Measurements from ENCODE around the gene TMEM266.

Gene TMEM266

DNA sequence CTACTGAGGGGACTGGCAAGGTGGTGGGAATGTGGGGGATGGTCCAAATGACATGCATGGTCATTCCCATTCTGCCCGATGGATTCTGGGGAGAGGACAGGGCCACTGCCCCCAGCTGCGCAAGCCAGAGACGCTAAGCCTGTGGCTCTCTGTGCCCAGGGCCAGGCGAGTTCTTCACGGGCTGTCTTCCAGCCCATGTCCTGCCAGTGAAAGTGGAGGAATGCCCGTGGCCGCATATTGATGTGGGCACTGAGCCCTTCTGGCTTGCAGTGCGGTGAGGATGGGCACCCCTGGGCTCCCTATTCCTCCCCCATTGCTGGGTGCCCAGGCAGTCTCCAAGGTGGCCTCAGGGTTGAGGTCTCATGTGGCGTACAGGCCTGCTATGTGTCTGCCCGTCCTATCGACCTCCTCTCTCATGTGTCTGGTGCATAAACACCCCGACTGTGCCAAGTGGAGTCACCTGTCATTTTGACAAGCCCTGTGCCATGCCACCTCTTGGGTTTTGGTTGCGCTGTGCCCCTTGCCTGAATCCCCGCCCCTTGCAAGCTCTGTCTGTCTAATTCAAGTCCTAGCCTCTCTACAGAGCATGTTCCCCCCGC lies 116.8 kb downstream of the TMEM266 start:
- TF ChIP-seq CTCF (IDR thresholded peaks at IDR 0.05; ENCODE audit: low read depth, low read length), result no peak
- DNase-seq (ENCODE audit: low read depth in 2 of 2), result no peak
- H3K4me3 ChIP-seq (replicated peaks in 1 of 2; ENCODE audit: low read depth in 2 of 2, low read length in 2 of 2), result no peak overlapping the region

DNA sequence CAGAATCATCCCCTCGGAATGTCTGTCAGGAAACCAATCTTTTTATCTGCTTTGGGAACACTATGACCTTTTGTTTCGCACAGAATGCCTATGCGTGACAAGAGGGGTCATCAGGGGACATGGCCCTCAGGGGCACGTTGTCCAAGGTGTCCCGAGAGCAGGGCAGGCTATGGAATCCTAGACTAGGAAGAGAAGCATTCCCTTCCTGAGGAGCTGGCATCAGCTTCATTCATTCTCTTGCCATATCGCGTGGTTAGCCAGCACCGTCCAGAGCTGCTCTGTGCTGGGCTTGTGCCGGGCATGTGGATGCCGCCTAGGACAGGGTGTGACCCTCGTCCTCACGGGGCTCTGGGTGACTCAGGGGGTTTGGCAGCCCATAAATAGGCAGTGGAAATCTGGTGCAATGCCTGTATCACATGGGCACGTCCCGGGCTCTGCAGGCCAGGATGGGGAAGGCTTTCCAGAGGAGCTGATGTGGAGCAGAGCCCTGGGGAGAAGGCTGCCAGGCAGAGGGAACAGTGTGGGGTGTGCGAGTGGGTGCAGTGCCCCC lies 117.8 kb downstream of the TMEM266 start:
- DNase-seq (ENCODE audit: low read depth in 2 of 2), result peak; percentile 58 to 66
- H3K4me3 ChIP-seq (replicated peaks in 1 of 2; ENCODE audit: low read depth in 2 of 2, low read length in 2 of 2), result no peak overlapping the region
- TF ChIP-seq CTCF (IDR thresholded peaks at IDR 0.05; ENCODE audit: low read depth, low read length), result no peak

DNA sequence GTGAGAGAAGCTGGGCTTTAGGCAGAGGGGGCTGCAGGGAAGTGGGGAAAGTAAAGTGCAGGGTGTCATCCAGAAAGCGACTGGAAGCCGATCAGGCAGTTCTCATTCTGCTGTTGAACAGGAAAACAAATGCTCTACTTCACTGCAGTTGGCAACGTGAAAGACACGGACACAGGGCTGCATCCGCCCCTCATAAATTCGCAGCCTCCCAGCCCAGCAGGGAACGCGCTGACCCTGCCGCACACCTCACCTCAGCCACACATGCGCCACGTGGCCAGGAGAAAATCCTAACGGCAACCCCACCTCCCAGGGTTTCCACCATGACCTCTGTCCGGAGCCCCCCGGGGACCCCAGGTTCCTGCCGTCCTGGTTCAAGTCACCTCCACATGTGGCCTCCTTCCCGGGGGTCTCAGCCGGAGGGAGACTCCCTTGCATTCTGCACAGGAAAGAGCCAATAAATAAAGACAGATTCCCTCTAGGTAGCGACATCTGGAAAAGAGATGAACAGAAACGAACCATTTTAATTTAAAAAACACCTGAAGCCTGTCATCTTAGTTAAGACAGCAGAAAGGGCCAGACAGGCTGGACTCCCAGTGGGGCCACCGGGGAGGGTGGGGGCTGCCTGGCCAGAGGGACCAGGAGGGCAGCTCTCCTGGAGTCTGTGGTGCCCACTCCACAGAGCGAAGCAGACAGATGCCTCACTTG lies 118.7 kb downstream of the TMEM266 start:
- no peak for TF ChIP-seq CTCF (IDR thresholded peaks at IDR 0.05; ENCODE audit: low read depth, low read length)
- H3K4me3 ChIP-seq (replicated peaks in 1 of 2; ENCODE audit: low read depth in 2 of 2, low read length in 2 of 2), result no peak overlapping the region
- no peak for DNase-seq (ENCODE audit: low read depth in 2 of 2)

DNA sequence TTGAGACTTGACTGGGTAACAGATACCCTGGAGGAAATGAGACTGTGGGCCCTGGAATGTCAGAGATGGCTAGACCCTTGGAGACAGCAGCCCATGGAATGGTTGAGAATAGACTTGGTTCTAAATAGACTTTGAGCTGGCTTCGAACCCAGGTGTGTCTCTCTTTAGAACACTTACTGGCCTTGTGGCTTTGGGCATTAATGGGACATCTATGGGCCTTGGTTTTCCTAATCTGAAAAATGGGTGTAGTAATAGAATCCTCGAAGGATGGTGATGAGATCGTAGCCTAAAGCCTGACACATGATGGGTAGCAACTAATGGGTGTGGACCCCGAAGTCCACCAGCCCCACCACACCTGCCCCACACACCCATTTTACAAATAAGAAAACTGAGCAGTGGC lies 119.2 kb downstream of the TMEM266 start:
- no peak overlapping the region for H3K4me3 ChIP-seq (replicated peaks in 1 of 2; ENCODE audit: low read depth in 2 of 2, low read length in 2 of 2)
- no peak for TF ChIP-seq CTCF (IDR thresholded peaks at IDR 0.05; ENCODE audit: low read depth, low read length)
- no peak for DNase-seq (ENCODE audit: low read depth in 2 of 2)

- H3K4me3 ChIP-seq (replicated peaks in 1 of 2; ENCODE audit: low read depth in 2 of 2, low read length in 2 of 2), result no peak overlapping the region
- no peak for DNase-seq (ENCODE audit: low read depth in 2 of 2)
- TF ChIP-seq CTCF (IDR thresholded peaks at IDR 0.05; ENCODE audit: low read depth, low read length), result no peak
Measured at GRCh38 chr15:76180321-76180720, 120.5 kb downstream of the TMEM266 start.

- no peak for TF ChIP-seq CTCF (IDR thresholded peaks at IDR 0.05; ENCODE audit: low read depth, low read length)
- H3K4me3 ChIP-seq (replicated peaks in 1 of 2; ENCODE audit: low read depth in 2 of 2, low read length in 2 of 2), result no peak overlapping the region
- no peak for DNase-seq (ENCODE audit: low read depth in 2 of 2)
Measured at GRCh38 chr15:76181705-76182107, 121.9 kb downstream of the TMEM266 start.

Data from cardiac fibroblast (primary cell).